OCI-LY1 (cell line): ENCODE results near the gene FLRT1.

ENCODE experiments used
- H2AFZ ChIP-seq: fragments of 200-600 bp; sonication (generic), shearing (Covaris generic); 2 replicates; pipeline ENCODE4 v1.6.0; 2014; ENCODE audit warnings: antibody characterized with exemption, mild to moderate bottlenecking, low read length
- H3F3A ChIP-seq: fragments of 200-600 bp; sonication (generic), shearing (Covaris generic); 2 replicates; pipeline ENCODE4 v1.6.0; 2014; ENCODE audit warnings: mild to moderate bottlenecking, antibody characterized with exemption, low read length, moderate library complexity; ENCODE audit not compliant: insufficient read depth
- H3K27ac ChIP-seq: fragments of 200-600 bp; sonication (generic); 2 replicates; pipeline ENCODE4 v1.5.1; 2014; ENCODE audit warnings: low read length, mixed run types, mild to moderate bottlenecking, low read depth; ENCODE audit not compliant: poor library complexity, severe bottlenecking
- H3K27me3 ChIP-seq: fragments of 200-600 bp; sonication (generic); 2 replicates; pipeline ENCODE4 v1.6.0; 2014; ENCODE audit warnings: antibody characterized with exemption, mild to moderate bottlenecking, low read length, moderate library complexity; ENCODE audit not compliant: insufficient read depth
- H3K36me3 ChIP-seq: fragments of 200-600 bp; sonication (generic); 2 replicates; pipeline ENCODE4 v1.6.1; 2014; ENCODE audit warnings: mild to moderate bottlenecking, antibody characterized with exemption, low read length, moderate library complexity, mixed read lengths; ENCODE audit not compliant: insufficient read depth
- H3K4me1 ChIP-seq: fragments of 200-600 bp; sonication (generic); 2 replicates; pipeline ENCODE4 v1.5.1; 2014; ENCODE audit warnings: mild to moderate bottlenecking, low read length, moderate library complexity; ENCODE audit not compliant: insufficient read depth, severe bottlenecking
- H3K4me2 ChIP-seq: fragments of 200-600 bp; sonication (generic), shearing (Covaris generic); 2 replicates; pipeline ENCODE4 v1.6.1; 2014; ENCODE audit warnings: low read length
- H3K4me3 ChIP-seq: fragments of 200-600 bp; sonication (generic); 2 replicates; pipeline ENCODE4 v1.5.1; 2014; ENCODE audit warnings: low read length, low read depth, mild to moderate bottlenecking, mixed read lengths; ENCODE audit not compliant: poor library complexity, severe bottlenecking
- H3K79me2 ChIP-seq: fragments of 200-600 bp; shearing (Covaris generic); 2 replicates; pipeline ENCODE4 v1.6.1; 2016; ENCODE audit warnings: mixed run types, low read length, mixed read lengths; ENCODE audit not compliant: insufficient read depth
- H3K9ac ChIP-seq: fragments of 200-600 bp; sonication (generic), shearing (Covaris generic); 2 replicates; pipeline ENCODE4 v1.6.1; 2014; ENCODE audit warnings: mild to moderate bottlenecking, low read length, mixed read lengths
- H3K9me2 ChIP-seq: fragments of 200-600 bp; sonication (generic), shearing (Covaris generic); 2 replicates; pipeline ENCODE4 v1.6.1; 2014; ENCODE audit warnings: low read depth, mild to moderate bottlenecking, low read length, mixed read lengths
- H3K9me3 ChIP-seq: fragments of 200-600 bp; shearing (Covaris generic); 2 replicates; pipeline ENCODE4 v1.6.1; 2014; ENCODE audit warnings: low read length, mixed read lengths
- H4K20me1 ChIP-seq: fragments of 200-600 bp; sonication (generic), shearing (Covaris generic); 2 replicates; pipeline ENCODE4 v1.6.0; 2016; ENCODE audit warnings: mild to moderate bottlenecking, low read length; ENCODE audit not compliant: insufficient read depth
- CTCF ChIP-seq: fragments of 200-600 bp; sonication (generic), shearing (Covaris generic); IDR thresholded peaks from 2 replicates; pipeline ENCODE4 v1.5.1; 2017; ENCODE audit warnings: mild to moderate bottlenecking, antibody characterized with exemption, low read length, moderate library complexity, mixed read lengths
- EZH2 ChIP-seq: fragments of 200-600 bp; sonication (generic), shearing (Covaris generic); IDR thresholded peaks from 2 replicates; pipeline ENCODE4 v1.8.0; 2017; ENCODE audit warnings: borderline replicate concordance, mixed run types, mild to moderate bottlenecking, antibody characterized with exemption, low read length, moderate library complexity, mixed read lengths

The FLRT1 gene

GRCh38 chr11:64000026-64000739 is 35.5 kb upstream of the FLRT1 start:
- Histone ChIP-seq H4K20me1 (no peaks in the 10 kb centered on the region), H3K9me3 (no peaks in the 10 kb centered on the region), H3K9me2 (no peaks in the 10 kb centered on the region), H2AFZ (no peak overlapping the region), H3K27me3 (0 out of 2 replicates have a peak, but pooled peaks cover 4% of the 10 kb centered on the region), H3F3A (no peaks in the 10 kb centered on the region), H3K9ac (no peak overlapping the region), H3K79me2 (no peaks in the 10 kb centered on the region), H3K36me3 (peaks cover 32% of the 10 kb centered on the region), H3K4me3 (peak overlapping the region; percentile 29), H3K4me2 (peak overlapping the region; percentile 21), H3K4me1 (peaks cover 21% of the 10 kb centered on the region), H3K27ac (no peak overlapping the region)
- TF ChIP-seq EZH2: no peak
- peak; percentile 72 for TF ChIP-seq CTCF

GRCh38 chr11:64000740-64001483 is 34.8 kb upstream of the FLRT1 start:
- Histone ChIP-seq H3K4me2 (peak overlapping the region; percentile 21), H3K9me3 (no peaks in the 10 kb centered on the region), H3K9ac (no peak overlapping the region), H3K27ac (no peak overlapping the region), H3K4me3 (peak overlapping the region; percentile 29), H3K9me2 (no peaks in the 10 kb centered on the region), H3K79me2 (no peaks in the 10 kb centered on the region), H4K20me1 (no peaks in the 10 kb centered on the region), H3K36me3 (peaks cover 24% of the 10 kb centered on the region), H3K4me1 (peaks cover 21% of the 10 kb centered on the region), H2AFZ (no peak overlapping the region), H3K27me3 (0 out of 2 replicates have a peak, but pooled peaks cover 4% of the 10 kb centered on the region), H3F3A (no peaks in the 10 kb centered on the region)
- TF ChIP-seq EZH2 (no peak), CTCF (no peak; the same call in none of the 2 replicates)

- Histone ChIP-seq H3K27me3 (0 out of 2 replicates have a peak, but pooled peaks cover 4% of the 10 kb centered on the region), H3K36me3 (peaks cover 16% of the 10 kb centered on the region), H3K27ac (no peak overlapping the region), H4K20me1 (no peaks in the 10 kb centered on the region), H3K4me3 (no peak overlapping the region), H2AFZ (no peak overlapping the region), H3K4me1 (peaks cover 21% of the 10 kb centered on the region), H3K9me2 (no peaks in the 10 kb centered on the region), H3K9me3 (no peaks in the 10 kb centered on the region), H3K79me2 (no peaks in the 10 kb centered on the region), H3K4me2 (no peak overlapping the region), H3K9ac (no peak overlapping the region), H3F3A (no peaks in the 10 kb centered on the region)
- TF ChIP-seq EZH2 (no peak), CTCF (no peak)
Measured at GRCh38 chr11:64001484-64002420, 34.0 kb upstream of the FLRT1 start.
